ENCODE measurements around the gene SIKE1.

SIKE1 gene

GRCh38 chr1:114737314-114737849 is 43.1 kb downstream of the SIKE1 start:
- TF ChIP-seq, protein P1, sequence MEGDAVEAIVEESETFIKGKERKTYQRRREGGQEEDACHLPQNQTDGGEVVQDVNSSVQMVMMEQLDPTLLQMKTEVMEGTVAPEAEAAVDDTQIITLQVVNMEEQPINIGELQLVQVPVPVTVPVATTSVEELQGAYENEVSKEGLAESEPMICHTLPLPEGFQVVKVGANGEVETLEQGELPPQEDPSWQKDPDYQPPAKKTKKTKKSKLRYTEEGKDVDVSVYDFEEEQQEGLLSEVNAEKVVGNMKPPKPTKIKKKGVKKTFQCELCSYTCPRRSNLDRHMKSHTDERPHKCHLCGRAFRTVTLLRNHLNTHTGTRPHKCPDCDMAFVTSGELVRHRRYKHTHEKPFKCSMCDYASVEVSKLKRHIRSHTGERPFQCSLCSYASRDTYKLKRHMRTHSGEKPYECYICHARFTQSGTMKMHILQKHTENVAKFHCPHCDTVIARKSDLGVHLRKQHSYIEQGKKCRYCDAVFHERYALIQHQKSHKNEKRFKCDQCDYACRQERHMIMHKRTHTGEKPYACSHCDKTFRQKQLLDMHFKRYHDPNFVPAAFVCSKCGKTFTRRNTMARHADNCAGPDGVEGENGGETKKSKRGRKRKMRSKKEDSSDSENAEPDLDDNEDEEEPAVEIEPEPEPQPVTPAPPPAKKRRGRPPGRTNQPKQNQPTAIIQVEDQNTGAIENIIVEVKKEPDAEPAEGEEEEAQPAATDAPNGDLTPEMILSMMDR (conservative IDR thresholded peaks at IDR 0.05; ENCODE audit: low read depth, low read length), result no peak
- DNase-seq (ENCODE audit: low read depth), result no peak
- H3K4me3 ChIP-seq (ENCODE audit: low read depth, low read length), result no peak overlapping the region

DNA sequence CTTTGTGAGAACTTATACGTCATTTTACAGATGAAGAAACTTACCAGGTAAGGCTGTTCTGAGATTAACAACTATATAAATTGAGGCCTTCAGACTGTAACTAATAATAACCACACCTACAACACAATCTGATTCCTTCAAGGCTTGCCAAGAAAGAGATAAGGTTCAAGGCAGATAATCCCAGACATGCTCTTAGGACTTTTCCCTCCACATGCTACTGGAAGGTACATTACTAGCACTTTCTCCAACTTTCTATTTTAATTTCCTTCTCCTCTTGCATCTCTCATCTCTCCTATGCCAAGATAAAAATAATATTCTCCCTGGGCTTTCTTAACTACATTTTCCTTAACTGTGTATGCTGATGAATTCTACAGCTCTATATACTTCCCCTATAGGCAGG is 45.0 kb downstream of the SIKE1 start:
- TF ChIP-seq, protein P1 (conservative IDR thresholded peaks at IDR 0.05; ENCODE audit: low read depth, low read length), result no peak
- no peak overlapping the region for H3K4me3 ChIP-seq (ENCODE audit: low read depth, low read length)
- DNase-seq (ENCODE audit: low read depth), result no peak

- TF ChIP-seq, protein P1 (conservative IDR thresholded peaks at IDR 0.05; ENCODE audit: low read depth, low read length), result no peak
- no peak overlapping the region for H3K4me3 ChIP-seq (ENCODE audit: low read depth, low read length)
- no peak for DNase-seq (ENCODE audit: low read depth)
Observed at GRCh38 chr1:114729782-114730181, 50.7 kb downstream of the SIKE1 start.

GRCh38 chr1:114728553-114728952 is 51.9 kb downstream of the SIKE1 start:
- DNase-seq (ENCODE audit: low read depth), result no peak
- no peak overlapping the region for H3K4me3 ChIP-seq (ENCODE audit: low read depth, low read length)
- TF ChIP-seq, protein P1 (conservative IDR thresholded peaks at IDR 0.05; ENCODE audit: low read depth, low read length), result no peak

- TF ChIP-seq, protein P1 (conservative IDR thresholded peaks at IDR 0.05; ENCODE audit: low read depth, low read length), result no peak
- no peak for DNase-seq (ENCODE audit: low read depth)
- H3K4me3 ChIP-seq (ENCODE audit: low read depth, low read length), result no peak overlapping the region
Observed at GRCh38 chr1:114725230-114725629, 55.3 kb downstream of the SIKE1 start.

DNA sequence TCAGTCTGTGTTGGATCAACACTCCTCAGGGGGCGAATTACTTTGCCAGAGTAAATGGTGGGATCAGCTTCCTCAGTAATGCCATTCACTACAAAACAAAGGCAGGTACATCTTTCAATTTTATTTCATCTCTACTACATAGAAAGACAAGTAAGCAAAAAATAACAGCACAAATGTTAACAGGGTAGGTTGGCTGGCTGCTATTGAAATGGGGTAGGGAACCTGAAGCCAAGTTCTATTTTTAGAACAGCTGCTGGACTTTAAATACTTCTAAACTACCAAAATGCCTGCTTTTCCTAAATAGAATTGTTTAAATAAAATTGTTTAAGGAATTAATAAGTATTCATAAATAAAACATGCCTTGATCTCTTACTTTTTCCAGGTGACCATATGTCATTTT is 56.6 kb downstream of the SIKE1 start:
- TF ChIP-seq, protein P1 (conservative IDR thresholded peaks at IDR 0.05; ENCODE audit: low read depth, low read length), result no peak
- peak; percentile 18 for DNase-seq (ENCODE audit: low read depth)
- H3K4me3 ChIP-seq (ENCODE audit: low read depth, low read length), result no peak overlapping the region

DNA sequence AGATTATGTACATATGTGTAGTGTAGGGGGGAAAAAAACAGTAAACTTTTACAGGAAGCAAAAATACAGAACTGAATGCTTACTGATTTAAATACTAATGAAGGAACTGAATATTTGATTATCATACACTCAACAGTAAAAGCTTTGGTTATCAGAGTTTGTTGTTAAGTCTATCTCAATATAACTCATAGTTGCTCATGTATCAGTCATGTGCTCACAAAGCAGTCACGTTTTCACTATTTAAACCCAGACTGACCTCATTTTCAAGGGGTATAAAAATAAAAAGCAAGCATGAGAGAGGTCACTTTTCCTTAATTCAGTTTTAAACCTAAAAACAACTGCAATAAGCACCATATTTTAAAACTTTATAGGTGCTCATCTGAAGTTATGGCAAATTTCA is 57.0 kb downstream of the SIKE1 start:
- no peak for DNase-seq (ENCODE audit: low read depth)
- H3K4me3 ChIP-seq (ENCODE audit: low read depth, low read length), result no peak overlapping the region
- TF ChIP-seq, protein P1 (conservative IDR thresholded peaks at IDR 0.05; ENCODE audit: low read depth, low read length), result no peak

Data from choroid plexus epithelial cell (primary cell).